Measurements from ENCODE around the gene ZNF407.

ZNF407 gene

DNA sequence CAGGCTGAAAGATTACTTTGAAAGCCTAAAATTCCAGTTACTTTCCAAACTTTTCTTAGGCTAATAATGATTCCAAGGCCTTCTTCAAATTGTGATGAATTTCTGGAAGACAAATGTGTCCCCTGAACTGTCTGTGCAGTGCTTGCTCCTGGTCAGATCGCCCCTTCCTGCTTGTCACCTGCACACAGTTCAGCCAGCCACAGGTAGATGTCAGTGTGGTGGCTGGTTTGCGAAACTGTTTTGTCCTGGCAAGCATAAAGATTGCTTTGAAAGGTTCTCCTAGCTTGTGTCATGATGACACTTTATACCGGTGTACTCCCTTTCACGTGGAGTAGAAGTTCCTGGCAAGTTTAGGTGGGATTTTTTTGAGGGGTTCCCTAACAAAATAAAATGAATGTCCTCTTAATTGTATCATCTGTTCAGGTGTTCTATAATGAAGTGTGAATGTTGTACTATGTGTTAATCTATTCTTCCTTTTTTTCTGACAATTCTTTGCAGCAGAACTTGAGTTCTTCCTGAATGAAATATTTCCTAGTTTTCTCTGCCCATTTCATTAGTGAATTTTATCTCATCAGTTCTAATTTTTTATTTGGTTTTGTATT lies 298.8 kb downstream of the ZNF407 start:
- Histone ChIP-seq H3K36me3 (no peaks in the 10 kb centered on the region), H3K27me3 (no peaks in the 10 kb centered on the region), H3K4me1 (no peaks in the 10 kb centered on the region), H3K4me3 (ENCODE audit: low read depth, low read length) (no peak overlapping the region), H3K9me3 (no peaks in the 10 kb centered on the region)
- DNase-seq, result no peak
- TF ChIP-seq, protein P1, sequence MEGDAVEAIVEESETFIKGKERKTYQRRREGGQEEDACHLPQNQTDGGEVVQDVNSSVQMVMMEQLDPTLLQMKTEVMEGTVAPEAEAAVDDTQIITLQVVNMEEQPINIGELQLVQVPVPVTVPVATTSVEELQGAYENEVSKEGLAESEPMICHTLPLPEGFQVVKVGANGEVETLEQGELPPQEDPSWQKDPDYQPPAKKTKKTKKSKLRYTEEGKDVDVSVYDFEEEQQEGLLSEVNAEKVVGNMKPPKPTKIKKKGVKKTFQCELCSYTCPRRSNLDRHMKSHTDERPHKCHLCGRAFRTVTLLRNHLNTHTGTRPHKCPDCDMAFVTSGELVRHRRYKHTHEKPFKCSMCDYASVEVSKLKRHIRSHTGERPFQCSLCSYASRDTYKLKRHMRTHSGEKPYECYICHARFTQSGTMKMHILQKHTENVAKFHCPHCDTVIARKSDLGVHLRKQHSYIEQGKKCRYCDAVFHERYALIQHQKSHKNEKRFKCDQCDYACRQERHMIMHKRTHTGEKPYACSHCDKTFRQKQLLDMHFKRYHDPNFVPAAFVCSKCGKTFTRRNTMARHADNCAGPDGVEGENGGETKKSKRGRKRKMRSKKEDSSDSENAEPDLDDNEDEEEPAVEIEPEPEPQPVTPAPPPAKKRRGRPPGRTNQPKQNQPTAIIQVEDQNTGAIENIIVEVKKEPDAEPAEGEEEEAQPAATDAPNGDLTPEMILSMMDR (IDR thresholded peaks at IDR 0.05; ENCODE audit: low read depth, low read length), result peak; percentile 52

DNA sequence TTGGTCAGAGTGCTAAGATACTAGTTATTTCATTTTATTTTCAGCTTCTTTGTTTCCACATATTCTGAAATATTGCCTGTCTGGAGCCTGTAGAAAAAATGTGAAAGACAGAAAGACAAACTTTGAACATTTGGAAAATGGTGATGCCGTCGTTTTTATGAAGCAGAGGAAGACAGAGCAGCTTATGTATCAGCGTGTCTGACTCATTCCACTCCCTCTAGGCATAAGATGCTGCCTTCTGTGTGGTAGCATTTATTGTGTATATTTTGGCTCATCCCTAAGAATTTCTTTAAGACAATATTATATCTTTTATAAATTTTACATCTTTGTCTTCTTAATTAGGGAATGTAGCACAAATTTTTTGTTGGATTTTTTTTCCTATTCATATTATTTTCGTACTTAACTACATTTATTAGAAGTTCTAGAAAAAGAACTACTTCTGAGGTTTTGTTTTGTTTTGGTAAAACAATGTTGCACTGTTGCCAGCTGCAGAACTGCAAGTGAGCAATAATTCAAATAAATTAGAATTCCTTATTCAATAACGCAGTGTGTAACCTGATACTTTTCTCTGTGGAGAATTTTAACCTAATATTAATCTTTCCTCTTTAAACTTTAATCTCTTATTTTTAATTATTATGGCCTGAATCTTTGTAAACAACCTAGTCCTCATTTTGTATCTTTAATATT lies 300.4 kb downstream of the ZNF407 start:
- no peak overlapping the region for H3K4me3 ChIP-seq (ENCODE audit: low read depth, low read length)
- no peaks in the 10 kb centered on the region for H3K27me3 ChIP-seq
- no peak for DNase-seq
- H3K36me3 ChIP-seq, result no peaks in the 10 kb centered on the region
- no peaks in the 10 kb centered on the region for H3K9me3 ChIP-seq
- TF ChIP-seq, protein P1 (IDR thresholded peaks at IDR 0.05; ENCODE audit: low read depth, low read length), result no peak
- no peaks in the 10 kb centered on the region for H3K4me1 ChIP-seq

DNA sequence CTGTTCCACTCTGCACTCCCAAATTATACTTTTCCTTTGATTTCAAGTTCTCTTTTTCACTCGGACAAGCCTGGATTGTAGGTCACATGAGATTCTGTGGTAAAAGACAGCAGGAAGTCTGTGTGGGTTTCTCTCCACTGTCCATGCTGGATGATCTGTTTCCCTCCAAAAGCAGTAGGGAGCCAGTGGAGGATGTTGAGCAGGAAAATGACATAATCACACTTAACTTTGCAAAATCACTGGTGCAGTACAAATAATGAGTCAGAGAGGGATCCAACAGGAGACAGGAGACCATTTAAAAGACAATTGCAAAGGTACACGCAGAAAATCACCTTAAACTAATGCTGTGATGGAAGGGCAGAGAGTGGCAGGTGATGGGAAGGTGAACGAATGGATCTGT lies 301.3 kb downstream of the ZNF407 start:
- no peak for DNase-seq
- H3K36me3 ChIP-seq, result no peaks in the 10 kb centered on the region
- no peaks in the 10 kb centered on the region for H3K4me1 ChIP-seq
- no peaks in the 10 kb centered on the region for H3K9me3 ChIP-seq
- H3K4me3 ChIP-seq (ENCODE audit: low read depth, low read length), result no peak overlapping the region
- H3K27me3 ChIP-seq, result no peaks in the 10 kb centered on the region
- TF ChIP-seq, protein P1 (IDR thresholded peaks at IDR 0.05; ENCODE audit: low read depth, low read length), result no peak

DNA sequence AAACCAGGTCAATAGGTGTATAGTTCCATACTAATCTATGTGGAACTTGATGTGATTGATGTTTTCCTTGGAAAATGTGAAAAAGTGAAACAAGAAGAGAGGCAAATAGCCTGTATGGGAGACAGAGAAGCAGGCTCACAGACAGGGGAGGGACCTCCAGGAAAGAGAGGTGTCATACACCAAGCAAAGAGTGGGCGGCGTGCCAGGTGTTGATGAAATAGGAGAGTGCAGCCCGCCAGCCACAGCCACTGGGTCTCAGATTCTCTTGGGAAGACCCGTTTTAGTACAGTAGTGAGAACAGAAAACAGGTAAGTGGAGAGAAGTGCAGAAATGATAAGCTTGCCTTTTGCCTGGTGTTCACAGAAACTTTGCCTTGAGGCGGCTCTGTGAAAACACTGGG lies 301.9 kb downstream of the ZNF407 start:
- H3K4me3 ChIP-seq (ENCODE audit: low read depth, low read length), result no peak overlapping the region
- no peaks in the 10 kb centered on the region for H3K36me3 ChIP-seq
- no peaks in the 10 kb centered on the region for H3K9me3 ChIP-seq
- TF ChIP-seq, protein P1 (IDR thresholded peaks at IDR 0.05; ENCODE audit: low read depth, low read length), result no peak
- H3K27me3 ChIP-seq, result no peaks in the 10 kb centered on the region
- H3K4me1 ChIP-seq, result no peaks in the 10 kb centered on the region
- peak; percentile 39 for DNase-seq

DNA sequence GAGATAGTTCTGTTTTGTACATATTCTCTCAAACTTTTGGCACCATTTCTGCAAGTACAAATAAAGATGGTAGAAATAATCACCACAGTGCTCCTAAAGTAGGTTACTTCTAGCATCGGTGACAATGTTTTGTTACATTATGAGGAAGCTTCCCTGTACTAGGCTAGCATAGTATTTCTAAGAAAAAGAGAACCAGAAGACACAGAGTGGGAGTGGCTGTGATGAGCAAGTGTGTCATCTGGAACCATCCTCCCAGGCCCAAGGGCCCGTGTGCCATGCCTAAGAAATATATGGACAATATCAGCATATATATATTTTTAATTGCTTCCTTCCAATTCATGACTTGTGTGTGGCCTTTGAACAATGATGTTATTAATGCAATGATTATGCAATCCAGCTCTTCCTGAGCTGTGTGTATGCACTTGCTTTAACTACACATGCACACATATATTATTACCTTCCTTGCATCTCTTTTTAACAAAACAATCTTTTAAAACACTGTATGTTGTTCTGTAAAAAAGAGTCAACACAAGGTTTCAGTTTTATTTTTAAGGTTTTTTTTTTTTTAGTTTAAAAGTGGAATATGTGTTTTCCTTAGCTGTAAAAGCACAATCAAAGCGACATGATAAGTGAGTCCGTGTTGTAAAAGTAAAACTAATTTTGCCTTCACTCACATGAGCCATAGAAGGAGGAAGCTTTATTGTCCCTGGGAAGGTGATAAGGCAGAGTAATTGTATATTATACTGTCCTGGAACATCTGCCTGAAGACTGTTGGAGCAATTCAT lies 303.9 kb downstream of the ZNF407 start:
- Histone ChIP-seq H3K9me3 (no peaks in the 10 kb centered on the region), H3K4me1 (no peaks in the 10 kb centered on the region), H3K27me3 (no peaks in the 10 kb centered on the region), H3K36me3 (no peaks in the 10 kb centered on the region), H3K4me3 (ENCODE audit: low read depth, low read length) (no peak overlapping the region)
- TF ChIP-seq, protein P1 (IDR thresholded peaks at IDR 0.05; ENCODE audit: low read depth, low read length), result no peak
- DNase-seq, result no peak

DNA sequence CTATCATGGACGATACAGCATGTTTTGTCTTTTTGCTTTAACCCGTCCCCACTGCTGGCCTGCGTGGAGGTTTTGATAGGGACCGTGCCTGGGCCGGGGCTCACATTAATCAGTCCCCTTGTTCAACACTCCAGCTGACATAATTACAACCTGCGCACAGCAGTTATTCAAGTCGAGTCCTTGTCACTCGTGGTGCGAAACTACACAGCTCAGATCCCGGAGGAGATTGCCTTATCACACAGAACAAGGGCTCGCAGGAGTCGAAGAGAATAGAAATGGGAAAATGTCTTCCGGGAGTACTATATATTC lies 304.4 kb downstream of the ZNF407 start:
- TF ChIP-seq, protein P1 (IDR thresholded peaks at IDR 0.05; ENCODE audit: low read depth, low read length), result no peak
- Histone ChIP-seq H3K27me3 (no peaks in the 10 kb centered on the region), H3K36me3 (no peaks in the 10 kb centered on the region), H3K4me3 (ENCODE audit: low read depth, low read length) (no peak overlapping the region), H3K4me1 (no peaks in the 10 kb centered on the region), H3K9me3 (no peaks in the 10 kb centered on the region)
- no peak for DNase-seq

Measured in BE2C (cell line).